Sigmoid colon (tissue), 7 donors: Measurements from ENCODE around the gene FAM110C. TPM values are rescaled to one million over a fixed set of nuclear protein-coding genes. Genes with fewer than 3 reads are reported as not detected.
"Not testable (repeated sequence)": the region's sequence is repeated elsewhere in the genome, so short reads cannot be mapped to it uniquely, and the experiment has no call there.

Experiments used
- DNase-seq: peaks from one replicate; pipeline ENCODE4 v3.0.0-alpha.2; 2019
- H3K27ac ChIP-seq, 4 donors: fragments of 200-600 bp; sonication (generic); one replicate each; pipeline ENCODE4 v1.5.1; 2016 to 2019; ENCODE audit warnings: mild to moderate bottlenecking in 1 of 4
- H3K27me3 ChIP-seq, 3 donors: fragments of 200-600 bp; sonication (generic); one replicate each; pipeline ENCODE4 v1.5.1; 2019; ENCODE audit warnings: mild to moderate bottlenecking in 1 of 3
- H3K36me3 ChIP-seq, 4 donors: fragments of 200-600 bp; sonication (generic); one replicate each; pipeline ENCODE4 v1.5.1; 2016 to 2019
- H3K4me1 ChIP-seq, 4 donors: fragments of 200-600 bp; sonication (generic); one replicate each; pipeline ENCODE4 v1.5.1; 2017 to 2019
- H3K4me3 ChIP-seq, 4 donors: fragments of 200-600 bp; sonication (generic); one replicate each; pipeline ENCODE4 v1.5.1; 2017 to 2019; ENCODE audit warnings: mild to moderate bottlenecking in 2 of 4, moderate library complexity in 1 of 4
- H3K9me3 ChIP-seq, 4 donors: fragments of 200-600 bp in 3 of 4; sonication (generic) in 3 of 4; one replicate each; pipeline versions ENCODE4 v1.5.1 to v1.6.1; 2013 to 2019
- EP300 ChIP-seq, 4 donors: sonication (generic); formaldehyde crosslinking; IDR thresholded peaks; one replicate each; pipeline ENCODE4 v1.6.1; 2017; ENCODE audit warnings: antibody characterized with exemption in 4 of 4
- POLR2A ChIP-seq, 2 donors: fragments of 450-650 bp; IDR thresholded peaks; one replicate each; pipeline ENCODE4 v1.6.1; 2016; ENCODE audit warnings: antibody characterized with exemption in 2 of 2, mild to moderate bottlenecking in 2 of 2, moderate library complexity in 2 of 2
- POLR2AphosphoS5 ChIP-seq, 4 donors: sonication (generic); formaldehyde crosslinking; IDR thresholded peaks; one replicate each; pipeline ENCODE4 v1.6.1; 2017; ENCODE audit warnings: antibody characterized with exemption in 4 of 4
- WGBS, 2 donors: extraction: QIAGEN DNeasy Blood & Tissue Kit; methylation state at CpG; one replicate each; pipeline ENCODE4 v1.1.7; 2013; 5-methylcytosine and 5-hydroxymethylcytosine counted together
- intact Hi-C: fragments of 100-400 bp; cut with DNase I; formaldehyde crosslinking; loops from one replicate; pipeline ENCODE4 v1.15.1; 2023
- polyA plus RNA-seq, 3 donors: library from polyadenylated mRNA; stranded (reverse); fragments of 200-250 nt; gene quantifications; one replicate each; pipeline ENCODE4 v1.2.3, GENCODE V29; 2013
- total RNA-seq, 4 donors: library from RNA; depleted of rRNA; stranded (reverse); fragments of >200 nt; gene quantifications; one replicate each; pipeline ENCODE4 v1.1.0, GENCODE V29; 2016
- TF ChIP-seq, protein P1 (sequence below), 4 experiments: fragments of 450-650 bp in 3 of 4; fragments of 200-600 bp in 1 of 4; IDR thresholded peaks; one replicate each; pipeline ENCODE4 v1.5.1; 2016 to 2019; ENCODE audit warnings: antibody characterized with exemption in 4 of 4, mild to moderate bottlenecking in 3 of 4, moderate library complexity in 2 of 4
- donor health status: healthy with polysubstance abuse.
- donor health status: Bipolar disorder and iron deficiency.
- donor health status: healthy.

The FAM110C gene
- total and polyA plus RNA-seq, 7 donors = 0.16 to 24.6 (median 10.1) TPM; not detected in 2

DNA sequence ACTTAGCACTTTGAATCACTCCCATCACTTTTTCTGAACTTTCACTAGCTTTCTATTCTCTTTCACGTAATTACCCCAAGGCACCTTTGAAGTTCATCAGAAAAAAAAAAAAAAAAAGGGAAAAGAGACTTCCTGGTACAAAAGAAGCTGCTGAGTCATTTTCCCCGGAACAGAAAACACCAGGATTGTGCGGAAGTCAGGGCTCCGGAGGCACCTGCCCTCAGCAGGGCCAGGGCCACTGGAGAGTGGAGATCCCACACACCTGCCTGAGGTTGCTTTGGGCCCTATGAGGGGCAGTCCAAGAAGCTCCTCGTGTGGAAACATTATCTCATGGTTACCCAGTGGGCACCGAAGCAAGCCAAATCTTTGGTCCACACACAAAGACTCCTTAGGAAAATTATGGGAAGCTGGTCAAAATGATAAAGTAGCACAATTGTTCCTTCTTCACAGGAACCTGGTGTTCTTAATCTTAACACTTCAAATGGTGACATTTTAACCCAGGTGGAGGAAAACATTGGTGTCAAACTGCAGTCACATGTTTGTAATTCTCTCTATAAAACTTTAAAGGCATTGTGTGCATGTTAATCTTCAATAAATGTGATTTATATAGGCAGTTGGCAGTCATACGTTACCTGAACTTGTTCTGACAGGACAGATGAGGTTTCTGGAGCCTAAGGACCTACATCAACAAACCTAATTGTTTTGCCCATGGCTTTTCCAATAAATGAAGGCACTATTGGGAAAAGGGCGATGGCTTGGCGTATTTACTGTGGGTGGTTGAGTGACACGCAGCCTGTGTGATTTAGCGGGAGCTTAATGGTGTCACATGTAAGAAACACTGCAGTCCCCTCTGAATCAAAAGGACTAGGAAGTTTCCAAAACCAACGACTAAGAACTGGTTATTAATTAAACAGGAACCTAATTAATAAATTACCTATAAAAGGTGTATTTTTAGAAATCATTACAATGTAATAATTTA lies 23.4 kb upstream of the FAM110C start:
- Histone ChIP-seq H3K27ac (no peak overlapping the region), H3K9me3 (no peaks in the 10 kb centered on the region)
- no peak for TF ChIP-seq EP300 (IDR thresholded peaks at IDR 0.05)
- TF ChIP-seq POLR2A (IDR thresholded peaks at IDR 0.05) = no peak
- TF ChIP-seq POLR2AphosphoS5 (IDR thresholded peaks at IDR 0.05) = no peak
- TF ChIP-seq, protein P1, sequence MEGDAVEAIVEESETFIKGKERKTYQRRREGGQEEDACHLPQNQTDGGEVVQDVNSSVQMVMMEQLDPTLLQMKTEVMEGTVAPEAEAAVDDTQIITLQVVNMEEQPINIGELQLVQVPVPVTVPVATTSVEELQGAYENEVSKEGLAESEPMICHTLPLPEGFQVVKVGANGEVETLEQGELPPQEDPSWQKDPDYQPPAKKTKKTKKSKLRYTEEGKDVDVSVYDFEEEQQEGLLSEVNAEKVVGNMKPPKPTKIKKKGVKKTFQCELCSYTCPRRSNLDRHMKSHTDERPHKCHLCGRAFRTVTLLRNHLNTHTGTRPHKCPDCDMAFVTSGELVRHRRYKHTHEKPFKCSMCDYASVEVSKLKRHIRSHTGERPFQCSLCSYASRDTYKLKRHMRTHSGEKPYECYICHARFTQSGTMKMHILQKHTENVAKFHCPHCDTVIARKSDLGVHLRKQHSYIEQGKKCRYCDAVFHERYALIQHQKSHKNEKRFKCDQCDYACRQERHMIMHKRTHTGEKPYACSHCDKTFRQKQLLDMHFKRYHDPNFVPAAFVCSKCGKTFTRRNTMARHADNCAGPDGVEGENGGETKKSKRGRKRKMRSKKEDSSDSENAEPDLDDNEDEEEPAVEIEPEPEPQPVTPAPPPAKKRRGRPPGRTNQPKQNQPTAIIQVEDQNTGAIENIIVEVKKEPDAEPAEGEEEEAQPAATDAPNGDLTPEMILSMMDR (IDR thresholded peaks at IDR 0.05) = no peak

DNA sequence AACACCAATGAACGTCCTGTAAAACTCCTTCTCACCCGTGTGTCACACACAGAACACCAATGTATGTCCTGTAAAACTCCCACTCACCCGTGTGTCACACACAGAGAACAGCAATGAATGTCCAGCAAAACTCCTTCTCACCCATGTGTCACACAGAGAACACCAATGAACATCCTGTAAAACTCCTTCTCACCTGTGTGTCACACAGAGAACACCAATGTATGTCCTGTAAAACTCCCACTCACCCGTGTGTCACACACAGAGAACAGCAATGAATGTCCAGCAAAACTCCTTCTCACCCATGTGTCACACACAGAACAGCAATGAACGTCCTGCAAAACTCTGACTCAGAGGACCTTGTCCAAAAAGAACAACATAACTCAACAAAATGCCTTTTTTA lies 22.3 kb upstream of the FAM110C start:
- H3K27ac ChIP-seq, H3K9me3 ChIP-seq, H3K4me1 ChIP-seq, H3K36me3 ChIP-seq, H3K4me3 ChIP-seq, intact Hi-C loops, DNase-seq, H3K27me3 ChIP-seq: not testable (repeated sequence)
- WGBS, 2 donors = 17 to 58% methylated on average over 5 of the region's 5 CpGs

More for the DNA sequence above, 23.4 kb upstream of the FAM110C start:
- no peak overlapping the region for H3K4me3 ChIP-seq
- no peaks in the 10 kb centered on the region for H3K4me1 ChIP-seq
- H3K27me3 ChIP-seq = no peaks in the 10 kb centered on the region
- intact Hi-C loops = no loop called here
- no peak for DNase-seq
- WGBS, 2 donors = 16 to 56% methylated on average over 12 of the region's 12 CpGs
- no peaks in the 10 kb centered on the region for H3K36me3 ChIP-seq

DNA sequence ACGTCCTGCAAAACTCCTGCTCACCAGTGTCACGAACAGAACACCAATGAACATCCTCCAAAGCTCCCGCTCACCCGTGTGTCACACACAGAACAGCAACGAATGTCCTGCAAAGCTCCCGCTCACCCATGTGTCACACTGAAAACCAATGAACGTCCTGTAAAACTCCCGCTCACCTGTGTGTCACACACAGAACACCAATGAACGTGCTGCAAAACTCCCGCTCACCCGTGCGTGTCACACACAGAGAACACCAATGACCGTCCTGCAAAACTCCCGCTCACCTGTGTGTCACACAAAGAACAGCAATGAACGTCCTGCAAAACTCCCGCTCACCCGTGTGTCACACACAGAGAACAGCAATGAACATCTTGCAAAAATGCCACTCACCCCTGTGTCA lies 20.5 kb upstream of the FAM110C start:
- no peak for TF ChIP-seq POLR2A (IDR thresholded peaks at IDR 0.05)
- no peak for TF ChIP-seq POLR2AphosphoS5 (IDR thresholded peaks at IDR 0.05)
- TF ChIP-seq, protein P1 (IDR thresholded peaks at IDR 0.05) = no peak
- TF ChIP-seq EP300 (IDR thresholded peaks at IDR 0.05) = no peak
- intact Hi-C loops = no loop called here

DNA sequence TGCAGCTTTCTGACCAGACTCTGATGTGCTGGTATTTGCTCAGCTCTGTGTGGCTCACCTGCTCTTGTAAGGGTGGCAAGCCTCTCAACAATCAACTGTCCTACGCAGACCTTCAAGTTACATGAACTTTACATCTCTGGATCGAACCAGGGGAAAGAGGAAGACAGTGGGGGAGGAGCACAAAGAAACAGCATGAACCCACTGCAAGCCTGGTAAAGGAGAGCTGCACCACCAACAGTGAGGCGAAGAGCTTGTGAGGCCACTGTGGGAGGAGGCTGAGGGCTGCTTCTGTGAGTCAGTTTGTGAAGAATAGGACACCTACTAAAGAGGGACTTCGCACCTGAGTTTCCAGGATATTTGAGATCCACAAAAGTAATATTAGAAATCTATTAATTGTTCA lies 18.8 kb upstream of the FAM110C start:
- Histone ChIP-seq H3K27ac (no peak overlapping the region), H3K9me3 (peaks cover 0 to 2% (median 0%) of the 10 kb centered on the region in 4 donors), H3K4me3 (no peak overlapping the region), H3K36me3 (no peaks in the 10 kb centered on the region), H3K27me3 (no peaks in the 10 kb centered on the region), H3K4me1 (no peaks in the 10 kb centered on the region)
- 78 to 84% methylated on average over 4 of the region's 4 CpGs for WGBS, 2 donors
- TF ChIP-seq EP300 (IDR thresholded peaks at IDR 0.05) = no peak
- no peak for TF ChIP-seq POLR2A (IDR thresholded peaks at IDR 0.05)
- TF ChIP-seq, protein P1 (IDR thresholded peaks at IDR 0.05) = no peak
- TF ChIP-seq POLR2AphosphoS5 (IDR thresholded peaks at IDR 0.05) = no peak
- intact Hi-C loops = no loop called here
- no peak for DNase-seq

More for the DNA sequence above, 20.5 kb upstream of the FAM110C start:
- Histone ChIP-seq H3K36me3 (no peaks in the 10 kb centered on the region), H3K4me3 (no peak overlapping the region), H3K9me3 (no peaks in the 10 kb centered on the region), H3K27ac (no peak overlapping the region), H3K4me1 (no peaks in the 10 kb centered on the region), H3K27me3 (no peaks in the 10 kb centered on the region)
- no peak for DNase-seq
- 93 to 95% methylated on average over 17 of the region's 17 CpGs for WGBS, 2 donors

DNA sequence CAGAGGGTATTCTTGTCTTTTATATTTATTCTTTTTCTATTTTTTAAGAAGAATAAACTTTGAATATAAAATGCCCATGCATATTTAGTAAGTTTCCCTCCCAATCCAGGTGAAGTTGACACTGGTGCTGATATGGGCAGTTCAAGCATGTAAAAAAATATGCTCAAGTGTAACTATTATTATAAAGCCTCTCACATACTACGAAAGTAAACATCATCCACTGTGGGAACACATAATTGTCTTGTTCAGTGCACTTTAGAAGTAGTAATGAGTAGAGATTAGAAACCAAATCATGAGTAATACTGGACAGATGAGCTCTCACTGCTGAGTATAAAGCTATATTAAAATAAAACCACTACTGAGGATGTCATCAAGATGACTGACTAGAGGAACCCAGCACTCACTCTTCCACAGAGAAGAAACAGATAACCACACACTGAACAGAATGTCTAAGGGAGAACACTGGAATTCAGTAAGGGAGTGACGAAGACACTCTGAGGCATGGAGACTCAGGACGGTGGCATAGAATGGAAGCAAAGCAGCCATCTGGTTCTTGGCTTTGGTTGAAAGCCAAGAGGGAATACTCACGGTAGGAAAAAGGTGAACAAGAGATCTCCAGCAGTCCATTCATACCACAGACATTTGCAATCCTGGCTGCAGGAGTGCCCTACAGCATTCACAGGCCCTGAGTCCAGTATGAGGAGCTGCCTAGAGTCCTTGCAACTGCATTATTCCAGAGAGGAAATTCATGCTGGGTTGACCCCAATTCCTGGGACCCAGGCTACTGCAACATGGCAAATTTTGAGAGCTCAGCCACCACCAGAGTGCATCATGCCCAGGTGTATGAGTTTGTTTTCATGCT lies 9.5 kb upstream of the FAM110C start:
- no peaks in the 10 kb centered on the region for H3K27me3 ChIP-seq
- H3K36me3 ChIP-seq = no peaks in the 10 kb centered on the region
- peaks cover 7 to 16% (median 8%) of the 10 kb centered on the region in 4 donors for H3K9me3 ChIP-seq
- no peaks in the 10 kb centered on the region for H3K4me1 ChIP-seq
- H3K27ac ChIP-seq = no peak overlapping the region
- WGBS, 2 donors = 77 to 83% methylated on average over 4 of the region's 4 CpGs
- no peak overlapping the region for H3K4me3 ChIP-seq
- no peak for DNase-seq
- intact Hi-C loops = no loop called here
- TF ChIP-seq EP300 (IDR thresholded peaks at IDR 0.05) (no peak), POLR2A (IDR thresholded peaks at IDR 0.05) (no peak), POLR2AphosphoS5 (IDR thresholded peaks at IDR 0.05) (no peak)
- TF ChIP-seq, protein P1 (IDR thresholded peaks at IDR 0.05) = no peak
